AG09319 (cell line): ENCODE measurements around the gene RAC3.
A peak's percentile ranks its signal among the peaks of the same experiment; 100 is the strongest.

ENCODE experiments used
- DNase-seq: peaks from one replicate; pipeline ENCODE4 v3.0.0-alpha.2; 2010; ENCODE audit warnings: low read depth; ENCODE audit errors: extremely low read depth
- CTCF ChIP-seq: IDR thresholded peaks from 2 replicates; pipeline ENCODE4 v1.5.1; 2011; ENCODE audit warnings: low read depth, mild to moderate bottlenecking, inconsistent platforms, low read length, moderate library complexity

Gene RAC3

GRCh38 chr17:81999976-82000802, 31.3 kb upstream of the RAC3 start:
- TF ChIP-seq CTCF, result no peak

GRCh38 chr17:82000803-82001570, 30.5 kb upstream of the RAC3 start:
- no peak for DNase-seq
- no peak for TF ChIP-seq CTCF

More at GRCh38 chr17:81999976-82000802, 31.3 kb upstream of the RAC3 start:
- no peak for DNase-seq

GRCh38 chr17:82001571-82002056, 29.9 kb upstream of the RAC3 start:
- TF ChIP-seq CTCF, result no peak
- DNase-seq, result no peak

GRCh38 chr17:82003411-82004381, 27.8 kb upstream of the RAC3 start:
- DNase-seq, result peak; percentile 68
- TF ChIP-seq CTCF, result no peak; the same call in none of the 2 replicates

- no peak for TF ChIP-seq CTCF
Observed at GRCh38 chr17:82004517-82005455, 26.7 kb upstream of the RAC3 start.

GRCh38 chr17:82005701-82006348, 25.7 kb upstream of the RAC3 start:
- DNase-seq, result no peak
- TF ChIP-seq CTCF, result no peak

More at GRCh38 chr17:82004517-82005455, 26.7 kb upstream of the RAC3 start:
- no peak for DNase-seq
